ENCODE measurements around the gene DCBLD2.

DNA sequence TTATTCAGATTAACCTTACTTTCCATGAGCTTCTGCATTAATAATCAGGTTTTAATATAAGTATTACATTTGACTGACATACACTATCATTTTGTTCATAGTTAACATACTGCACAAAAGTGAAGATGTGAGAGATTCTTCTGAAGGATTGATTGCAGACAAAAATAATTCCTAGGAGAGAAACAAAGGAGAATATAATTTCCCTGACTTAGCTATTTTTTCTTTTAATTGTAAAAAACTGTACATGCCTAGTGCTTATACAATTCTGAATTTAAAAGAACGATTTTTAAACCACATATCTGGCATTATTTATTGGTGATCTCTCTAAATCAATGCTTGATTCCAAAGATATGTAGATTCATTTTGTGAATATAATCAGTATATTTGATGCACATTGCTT lies 11.0 kb upstream of the DCBLD2 start:
- TF ChIP-seq, protein P1, sequence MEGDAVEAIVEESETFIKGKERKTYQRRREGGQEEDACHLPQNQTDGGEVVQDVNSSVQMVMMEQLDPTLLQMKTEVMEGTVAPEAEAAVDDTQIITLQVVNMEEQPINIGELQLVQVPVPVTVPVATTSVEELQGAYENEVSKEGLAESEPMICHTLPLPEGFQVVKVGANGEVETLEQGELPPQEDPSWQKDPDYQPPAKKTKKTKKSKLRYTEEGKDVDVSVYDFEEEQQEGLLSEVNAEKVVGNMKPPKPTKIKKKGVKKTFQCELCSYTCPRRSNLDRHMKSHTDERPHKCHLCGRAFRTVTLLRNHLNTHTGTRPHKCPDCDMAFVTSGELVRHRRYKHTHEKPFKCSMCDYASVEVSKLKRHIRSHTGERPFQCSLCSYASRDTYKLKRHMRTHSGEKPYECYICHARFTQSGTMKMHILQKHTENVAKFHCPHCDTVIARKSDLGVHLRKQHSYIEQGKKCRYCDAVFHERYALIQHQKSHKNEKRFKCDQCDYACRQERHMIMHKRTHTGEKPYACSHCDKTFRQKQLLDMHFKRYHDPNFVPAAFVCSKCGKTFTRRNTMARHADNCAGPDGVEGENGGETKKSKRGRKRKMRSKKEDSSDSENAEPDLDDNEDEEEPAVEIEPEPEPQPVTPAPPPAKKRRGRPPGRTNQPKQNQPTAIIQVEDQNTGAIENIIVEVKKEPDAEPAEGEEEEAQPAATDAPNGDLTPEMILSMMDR (IDR thresholded peaks at IDR 0.05; ENCODE audit: insufficient read depth, low read length): no peak
- TF ChIP-seq POLR2AphosphoS5 (IDR thresholded peaks at IDR 0.05; ENCODE audit: low read depth): no peak
- no peak for TF ChIP-seq GABPA (IDR thresholded peaks at IDR 0.05; ENCODE audit: low read depth)
- TF ChIP-seq, protein P2, sequence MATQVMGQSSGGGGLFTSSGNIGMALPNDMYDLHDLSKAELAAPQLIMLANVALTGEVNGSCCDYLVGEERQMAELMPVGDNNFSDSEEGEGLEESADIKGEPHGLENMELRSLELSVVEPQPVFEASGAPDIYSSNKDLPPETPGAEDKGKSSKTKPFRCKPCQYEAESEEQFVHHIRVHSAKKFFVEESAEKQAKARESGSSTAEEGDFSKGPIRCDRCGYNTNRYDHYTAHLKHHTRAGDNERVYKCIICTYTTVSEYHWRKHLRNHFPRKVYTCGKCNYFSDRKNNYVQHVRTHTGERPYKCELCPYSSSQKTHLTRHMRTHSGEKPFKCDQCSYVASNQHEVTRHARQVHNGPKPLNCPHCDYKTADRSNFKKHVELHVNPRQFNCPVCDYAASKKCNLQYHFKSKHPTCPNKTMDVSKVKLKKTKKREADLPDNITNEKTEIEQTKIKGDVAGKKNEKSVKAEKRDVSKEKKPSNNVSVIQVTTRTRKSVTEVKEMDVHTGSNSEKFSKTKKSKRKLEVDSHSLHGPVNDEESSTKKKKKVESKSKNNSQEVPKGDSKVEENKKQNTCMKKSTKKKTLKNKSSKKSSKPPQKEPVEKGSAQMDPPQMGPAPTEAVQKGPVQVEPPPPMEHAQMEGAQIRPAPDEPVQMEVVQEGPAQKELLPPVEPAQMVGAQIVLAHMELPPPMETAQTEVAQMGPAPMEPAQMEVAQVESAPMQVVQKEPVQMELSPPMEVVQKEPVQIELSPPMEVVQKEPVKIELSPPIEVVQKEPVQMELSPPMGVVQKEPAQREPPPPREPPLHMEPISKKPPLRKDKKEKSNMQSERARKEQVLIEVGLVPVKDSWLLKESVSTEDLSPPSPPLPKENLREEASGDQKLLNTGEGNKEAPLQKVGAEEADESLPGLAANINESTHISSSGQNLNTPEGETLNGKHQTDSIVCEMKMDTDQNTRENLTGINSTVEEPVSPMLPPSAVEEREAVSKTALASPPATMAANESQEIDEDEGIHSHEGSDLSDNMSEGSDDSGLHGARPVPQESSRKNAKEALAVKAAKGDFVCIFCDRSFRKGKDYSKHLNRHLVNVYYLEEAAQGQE (IDR thresholded peaks at IDR 0.05; ENCODE audit: insufficient replicate concordance, low read depth): no peak
